Activated CD8-positive, alpha-beta memory T cell treated with anti-CD3 and anti-CD28 coated beads for 48 hours (primary cell): ENCODE measurements around the gene WWOX.

Source experiments
- DNase-seq, 3 experiments: peaks; one replicate each; pipeline ENCODE4 v3.0.0-alpha.2; 2020; ENCODE audit warnings: low read depth in 2 of 3, low spot score in 2 of 3

Gene WWOX

DNA sequence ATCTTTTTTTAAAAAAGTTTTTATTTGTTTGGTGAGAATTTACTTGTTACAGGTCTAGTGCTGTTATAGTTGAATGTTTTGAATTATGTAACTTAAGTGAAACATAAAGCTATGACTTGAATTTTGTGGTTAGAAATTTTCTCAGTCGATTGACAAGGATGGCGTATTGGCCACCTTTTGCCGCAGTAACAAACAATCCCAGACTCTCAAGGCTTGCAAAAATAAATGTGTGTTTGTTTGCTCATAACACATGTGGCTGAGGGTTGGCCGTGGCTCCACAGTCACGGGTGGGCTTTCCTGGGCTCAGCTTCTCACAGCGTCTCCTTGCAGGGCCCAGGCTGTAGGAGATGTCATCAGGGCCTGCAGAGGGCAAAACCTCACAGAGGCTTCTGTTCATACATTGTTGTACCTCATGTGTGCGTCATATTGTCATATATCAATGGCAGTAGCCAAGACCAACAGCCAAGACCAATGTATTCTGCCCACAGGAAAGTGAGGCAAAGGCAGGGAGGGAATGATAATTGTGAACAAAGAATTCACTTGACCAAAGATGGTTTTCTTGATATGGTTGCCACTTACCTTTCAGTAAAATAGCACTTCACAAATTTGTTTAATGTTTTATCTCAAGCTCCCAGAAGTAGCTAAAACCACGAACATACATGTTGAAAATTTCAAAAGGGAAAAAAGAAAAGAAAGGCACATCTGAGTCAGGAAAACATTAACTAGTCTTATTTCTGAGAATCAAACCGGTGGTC, 93.5 kb downstream of the WWOX start:
- no peak for DNase-seq

DNA sequence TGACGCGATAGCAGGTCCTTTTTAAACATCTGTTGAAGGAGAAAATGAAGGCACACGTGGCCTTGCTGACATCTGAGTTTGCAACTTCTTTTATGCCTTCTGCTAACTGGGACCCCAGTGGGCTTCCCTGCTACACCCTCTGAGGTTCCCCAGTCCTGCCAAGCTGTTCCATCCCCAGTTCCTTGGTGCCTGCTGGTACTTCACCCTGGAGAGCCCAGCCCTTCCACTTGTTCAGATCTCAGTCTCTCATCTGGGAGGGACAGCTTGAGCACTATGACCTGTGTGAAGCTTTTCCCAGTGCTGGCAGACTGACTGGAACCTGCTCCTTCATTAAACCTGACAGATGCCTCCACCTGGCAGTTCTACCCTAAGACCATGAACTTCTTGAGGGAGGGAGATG, 95.5 kb downstream of the WWOX start:
- DNase-seq = no peak

DNA sequence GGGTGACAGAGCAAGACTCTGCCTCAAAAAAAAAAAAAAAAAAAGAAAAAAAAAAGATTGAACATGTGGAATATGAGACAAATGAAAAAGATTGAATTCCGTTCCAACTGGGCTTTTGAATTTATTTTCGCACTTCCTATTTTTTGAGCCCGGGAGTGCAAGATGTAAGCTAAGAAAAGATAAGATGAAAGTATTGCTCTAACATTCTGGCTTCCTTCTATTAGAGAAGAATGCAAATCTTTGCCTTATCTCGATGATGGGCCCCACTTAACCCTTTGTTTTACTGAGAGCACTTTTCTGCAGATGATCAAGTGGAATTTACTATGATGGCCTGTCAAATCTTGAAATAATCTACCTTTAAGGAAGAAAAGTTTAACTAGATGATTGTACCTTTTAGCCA, 96.3 kb downstream of the WWOX start:
- DNase-seq = no peak

DNA sequence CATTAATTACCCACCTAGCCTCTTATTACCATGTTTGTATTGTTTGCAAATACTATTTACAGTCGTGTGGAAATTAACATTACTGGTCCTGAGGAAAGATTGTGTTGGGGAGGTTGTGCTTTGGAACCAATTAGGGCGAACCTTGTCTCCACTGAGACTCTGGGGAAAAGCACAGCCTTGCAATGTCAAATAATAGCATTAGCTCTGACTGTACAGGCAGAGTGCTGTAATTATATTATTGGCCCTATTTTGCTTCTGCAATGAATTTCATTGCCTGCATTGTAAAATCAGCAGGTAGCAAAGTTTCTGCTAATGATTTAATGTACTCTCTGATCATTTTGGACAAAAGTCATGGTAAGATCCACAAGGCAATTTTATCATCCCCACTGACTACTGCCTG, 97.0 kb downstream of the WWOX start:
- DNase-seq = no peak

DNA sequence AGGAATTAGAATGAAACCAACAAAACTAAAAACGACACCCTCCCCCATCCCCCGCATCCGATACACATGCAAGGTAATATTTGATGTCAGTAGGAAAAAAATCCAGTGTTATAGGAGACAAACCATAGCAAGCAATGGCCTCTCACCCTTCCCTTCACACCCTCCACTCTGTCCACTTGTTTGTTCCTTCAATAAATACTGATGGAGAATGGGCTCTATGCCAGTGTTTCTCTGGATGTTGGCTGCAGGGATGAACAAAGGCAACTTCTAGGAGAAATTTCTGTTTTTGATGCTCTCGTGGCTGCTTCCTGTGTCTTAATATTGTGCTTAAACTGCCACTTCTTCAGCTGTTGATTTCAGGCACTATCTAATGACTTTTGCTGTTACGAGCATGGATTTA, 98.8 kb downstream of the WWOX start:
- no peak for DNase-seq

DNA sequence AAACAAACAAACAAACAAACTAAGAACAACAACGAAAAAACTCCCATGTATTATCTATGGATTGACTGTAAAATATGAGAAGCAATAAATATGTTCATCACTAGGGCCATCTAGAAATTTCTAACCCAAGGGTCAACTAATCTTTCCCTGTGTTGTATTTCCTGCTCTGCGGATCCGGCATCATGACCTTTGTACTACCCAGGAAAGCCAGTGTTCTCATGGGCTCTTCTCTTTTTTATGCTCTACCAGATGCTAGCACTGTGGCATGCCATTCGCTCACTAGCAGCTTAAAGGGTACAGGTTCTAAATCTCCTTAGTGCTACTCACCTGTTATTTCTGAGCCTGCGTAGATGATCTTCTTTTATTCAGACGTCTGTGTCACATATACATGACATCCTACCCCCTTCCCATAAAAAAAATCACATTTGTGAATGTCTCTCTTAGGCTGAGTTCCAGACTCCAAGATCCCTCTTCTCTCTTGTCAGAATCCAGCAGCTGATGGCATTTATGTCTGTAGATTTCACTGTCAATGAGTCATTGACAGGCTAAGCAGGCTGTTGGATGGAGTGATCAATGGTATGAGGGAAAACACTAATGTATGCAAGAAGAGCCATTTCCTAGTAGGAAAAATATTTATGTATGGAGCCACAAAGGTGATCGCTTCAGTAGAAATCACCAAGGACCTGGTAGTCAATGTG, 100.0 kb downstream of the WWOX start:
- DNase-seq = no peak

DNA sequence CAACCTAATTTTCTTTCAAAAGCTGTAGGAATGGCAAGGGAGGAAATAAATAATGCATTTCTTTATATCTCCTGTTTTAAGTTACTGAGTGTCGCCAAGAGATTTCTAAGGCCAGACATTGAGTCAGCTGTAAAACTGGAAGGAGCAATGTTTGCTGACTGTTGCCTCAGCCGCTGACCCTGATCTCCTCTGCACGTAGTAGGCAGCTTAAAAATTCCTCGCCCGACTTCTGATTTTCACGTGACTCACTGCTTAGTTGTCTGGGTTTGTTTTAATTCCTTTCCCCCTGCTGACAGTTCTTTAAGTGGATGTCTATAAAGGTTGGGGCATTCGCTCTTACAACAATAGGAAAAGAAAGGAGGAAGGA, 100.6 kb downstream of the WWOX start:
- DNase-seq = no peak

DNA sequence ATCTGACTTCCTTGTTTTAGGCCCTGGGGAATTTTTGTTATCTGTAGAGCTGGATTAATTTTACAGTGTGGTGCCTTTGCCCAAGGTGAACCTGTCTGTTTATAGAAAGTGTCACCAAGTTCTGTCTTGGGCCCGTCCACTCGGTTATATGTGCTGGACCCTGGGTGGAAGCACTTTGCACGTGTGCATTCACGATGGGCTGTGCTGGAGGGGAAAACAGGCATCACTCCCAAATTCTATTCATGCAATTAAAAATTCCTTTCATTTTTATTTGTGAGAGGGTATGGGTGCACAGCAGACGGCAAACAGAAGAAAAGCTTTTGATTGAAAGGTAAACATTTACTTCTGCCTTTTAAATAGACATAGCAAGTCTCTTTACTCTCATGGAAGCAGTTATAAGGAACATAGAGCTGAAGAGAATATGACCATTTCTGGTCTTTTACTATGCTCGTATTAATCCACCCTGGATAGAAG, 101.2 kb downstream of the WWOX start:
- DNase-seq = no peak

DNA sequence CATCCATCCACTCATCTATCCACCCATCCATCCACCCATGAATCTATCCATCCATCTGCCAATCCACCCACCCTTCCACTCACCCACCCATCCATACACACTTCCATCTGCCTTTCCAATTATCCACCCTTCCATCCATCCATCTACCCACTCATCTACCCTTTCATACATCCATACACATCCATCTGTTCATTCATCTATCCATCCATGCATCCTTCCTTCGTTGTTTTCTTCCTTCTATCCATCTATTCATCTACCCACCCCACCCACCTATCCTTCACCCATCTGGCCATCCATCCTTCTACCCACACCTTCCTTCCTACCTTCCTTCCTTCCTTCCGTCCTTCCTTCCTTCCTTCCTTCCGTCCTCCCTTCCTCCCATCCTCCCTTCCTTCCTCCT, 106.1 kb downstream of the WWOX start:
- no peak for DNase-seq

DNA sequence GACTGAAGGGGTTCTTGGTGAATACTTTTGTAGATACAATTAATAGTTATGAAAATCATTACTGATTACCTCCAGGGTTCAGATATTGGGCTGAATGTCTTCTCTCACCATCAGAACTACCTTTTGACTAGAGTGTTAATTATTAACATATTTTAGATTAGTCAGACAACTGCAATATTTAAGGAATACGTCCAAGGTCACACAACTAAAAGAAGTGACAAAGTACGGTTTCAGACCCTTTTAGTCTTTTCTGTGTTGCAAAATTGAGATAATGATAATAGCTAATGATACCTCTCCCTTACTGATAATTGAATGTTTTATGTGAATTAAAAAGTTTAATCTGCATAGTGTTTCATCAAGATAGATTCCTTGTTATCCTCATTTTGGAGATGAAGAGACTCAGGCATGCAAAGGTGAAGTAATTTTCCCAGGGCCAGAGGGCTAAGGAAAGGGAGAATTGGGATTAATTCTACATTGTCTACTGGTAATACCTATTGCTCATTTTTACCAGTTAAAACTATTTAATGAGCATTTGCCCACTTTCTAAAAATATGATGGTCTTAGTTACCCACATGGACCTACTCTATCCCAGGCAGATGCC, 107.3 kb downstream of the WWOX start:
- no peak for DNase-seq

DNA sequence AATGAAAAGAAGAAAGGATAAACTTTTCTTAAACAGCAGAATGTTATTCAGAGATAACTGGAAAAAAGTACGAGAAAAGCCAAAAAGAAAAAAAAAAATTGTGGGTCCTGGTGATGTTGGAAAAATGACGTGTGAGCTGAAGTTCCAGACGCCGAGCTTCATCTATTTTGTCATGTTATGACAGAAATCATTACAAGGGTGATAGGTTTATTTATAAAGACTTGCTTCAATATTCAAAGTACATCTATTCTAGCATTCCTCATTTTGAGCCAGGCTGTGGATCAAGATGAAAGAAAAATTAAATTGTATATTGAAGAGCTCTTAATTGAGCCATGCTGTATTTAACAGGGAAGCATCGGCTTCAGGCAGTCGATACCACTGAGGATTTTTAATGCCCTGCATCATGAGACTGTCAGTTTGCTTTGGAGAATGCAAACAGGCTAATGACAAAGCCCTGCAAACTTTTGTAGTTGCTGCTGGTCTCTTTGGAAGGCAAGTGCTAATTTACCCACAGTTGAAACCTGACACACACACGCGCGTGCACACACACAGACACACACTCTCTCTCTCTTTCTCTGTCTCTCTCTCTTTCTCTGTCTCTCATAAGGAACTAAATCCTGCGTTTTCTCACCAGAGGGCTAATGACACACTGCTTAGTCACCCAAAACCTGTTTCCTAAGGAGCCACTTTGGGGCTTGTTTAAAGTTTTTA, 110.7 kb downstream of the WWOX start:
- no peak for DNase-seq

DNA sequence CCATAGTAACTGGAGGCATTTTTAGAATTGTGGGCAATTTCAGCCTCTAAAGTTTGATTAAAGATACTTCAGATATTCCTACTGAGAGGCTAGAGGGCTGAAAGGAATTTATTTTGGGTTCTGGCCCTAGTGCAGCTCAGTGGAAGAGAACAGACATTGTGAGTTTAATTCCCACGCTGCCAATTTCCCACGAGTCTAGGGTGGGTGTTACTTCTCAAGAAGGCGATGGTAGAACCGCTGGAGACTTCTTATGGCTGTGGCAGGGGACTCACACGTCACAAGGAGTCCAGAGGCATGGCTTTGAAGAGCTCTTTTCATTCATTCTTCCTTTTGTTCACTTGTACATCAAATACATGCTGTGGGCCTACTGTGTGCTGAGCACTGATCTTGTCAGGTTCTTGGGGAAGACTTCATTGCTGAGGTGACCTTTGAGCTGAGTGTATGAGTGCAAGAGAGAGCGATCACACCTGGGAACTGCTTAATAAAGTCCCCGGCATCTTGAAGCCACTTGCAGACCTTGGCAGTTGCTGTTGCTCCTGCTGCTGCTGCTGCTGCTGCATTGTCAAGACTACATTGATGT, 111.7 kb downstream of the WWOX start:
- no peak for DNase-seq

DNA sequence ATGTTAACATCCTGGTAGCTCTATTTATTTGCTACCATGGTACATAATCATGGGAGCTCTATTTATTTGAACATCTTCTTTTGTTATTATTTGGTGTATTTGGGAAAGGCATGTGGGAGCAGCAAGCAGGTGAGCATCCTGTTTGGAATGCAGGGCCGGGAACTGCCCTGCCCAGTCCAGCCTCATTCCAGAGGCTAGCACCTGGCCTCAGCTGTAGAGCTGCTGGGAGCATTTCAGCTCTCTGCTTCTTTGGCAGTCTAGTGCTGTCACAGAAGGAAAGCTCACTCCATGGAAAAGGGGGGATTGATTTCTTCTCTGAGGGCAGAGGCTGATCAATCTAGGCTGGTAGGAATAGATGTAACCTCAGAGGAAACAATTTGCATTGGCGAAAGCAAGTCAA, 112.5 kb downstream of the WWOX start:
- DNase-seq = no peak

DNA sequence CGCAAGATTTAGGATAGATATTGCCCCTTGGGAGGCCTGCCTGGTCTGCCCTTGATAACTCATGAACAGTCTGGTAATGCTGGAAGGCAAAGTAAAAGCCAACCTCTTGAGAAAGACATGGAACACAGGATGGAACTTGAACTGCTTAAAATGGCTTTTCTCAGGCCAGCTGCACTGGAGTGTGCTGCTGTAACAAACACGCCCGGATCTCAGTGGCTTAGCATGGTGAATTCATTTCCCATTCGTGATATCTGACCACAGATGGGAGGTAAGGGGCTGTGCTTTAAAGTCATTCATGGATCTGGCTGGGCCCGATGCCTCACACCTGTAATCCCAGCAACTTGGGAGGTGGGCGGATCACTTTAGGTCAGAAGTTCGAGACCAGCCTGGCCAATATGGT, 113.2 kb downstream of the WWOX start:
- DNase-seq = no peak

DNA sequence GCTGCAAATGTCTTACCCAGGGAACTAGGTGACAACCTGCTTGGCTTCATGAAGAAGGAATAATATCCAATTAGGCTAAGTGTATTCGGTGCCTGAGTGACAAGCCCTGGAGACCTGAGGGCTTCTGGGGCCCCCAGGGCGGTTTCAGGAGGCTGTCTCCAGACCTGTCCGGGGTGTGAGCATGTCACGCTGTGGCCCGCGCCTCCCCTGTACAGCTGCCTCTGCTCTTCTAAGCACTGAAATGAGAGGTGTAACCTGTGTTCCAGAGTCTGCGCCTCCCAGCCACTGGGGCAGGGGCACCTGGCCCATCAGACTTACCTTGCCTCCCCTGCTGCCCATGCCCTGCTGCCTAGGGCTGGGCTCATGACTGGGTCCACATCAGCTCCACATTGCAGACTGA, 114.3 kb downstream of the WWOX start:
- no peak for DNase-seq

DNA sequence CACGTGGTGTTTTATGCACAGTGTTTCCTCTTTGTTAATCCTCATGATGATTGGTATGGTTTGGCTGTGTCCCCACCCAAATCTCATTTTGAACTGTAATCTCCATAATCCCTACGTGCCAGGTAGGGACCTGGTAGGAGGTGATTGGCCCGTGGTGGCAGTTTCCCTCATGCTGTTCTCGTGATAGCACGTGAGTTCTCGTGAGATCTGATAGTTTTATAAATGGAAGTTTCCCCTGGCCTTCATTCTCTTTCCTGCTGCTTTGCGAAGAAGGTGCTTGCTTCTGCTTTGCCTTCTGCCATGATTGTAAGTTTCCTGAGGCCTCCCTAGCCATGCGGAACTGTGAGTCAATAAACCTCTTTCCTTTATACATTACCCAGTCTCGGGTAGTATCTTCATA, 115.8 kb downstream of the WWOX start:
- no peak for DNase-seq

DNA sequence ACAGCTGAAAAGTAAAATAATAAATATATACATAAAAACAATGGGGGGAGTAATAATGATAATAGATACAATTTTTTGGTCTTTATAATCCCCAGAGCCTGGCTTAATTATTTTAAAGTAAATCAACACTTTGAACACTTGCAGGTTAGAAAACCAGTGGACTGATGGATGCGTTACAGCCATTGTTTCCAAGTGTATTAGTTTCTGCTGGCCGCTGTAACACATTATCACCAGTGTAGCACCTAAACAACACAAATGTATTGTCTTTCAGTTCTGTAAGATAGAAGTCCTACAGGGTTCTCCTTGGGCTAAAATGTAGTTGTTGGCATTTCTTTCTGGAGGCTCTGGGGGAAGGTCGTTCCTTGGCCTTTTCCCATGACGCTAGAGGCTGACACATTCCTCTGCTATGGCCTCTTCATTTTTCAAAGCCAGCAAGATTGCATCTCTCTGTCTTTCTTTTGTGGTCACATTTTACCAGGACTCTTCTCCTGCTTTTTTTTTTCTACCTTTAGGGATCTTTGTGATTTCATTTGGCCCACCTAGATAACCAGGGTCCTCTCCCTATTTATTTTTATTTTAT, 116.8 kb downstream of the WWOX start:
- no peak for DNase-seq

DNA sequence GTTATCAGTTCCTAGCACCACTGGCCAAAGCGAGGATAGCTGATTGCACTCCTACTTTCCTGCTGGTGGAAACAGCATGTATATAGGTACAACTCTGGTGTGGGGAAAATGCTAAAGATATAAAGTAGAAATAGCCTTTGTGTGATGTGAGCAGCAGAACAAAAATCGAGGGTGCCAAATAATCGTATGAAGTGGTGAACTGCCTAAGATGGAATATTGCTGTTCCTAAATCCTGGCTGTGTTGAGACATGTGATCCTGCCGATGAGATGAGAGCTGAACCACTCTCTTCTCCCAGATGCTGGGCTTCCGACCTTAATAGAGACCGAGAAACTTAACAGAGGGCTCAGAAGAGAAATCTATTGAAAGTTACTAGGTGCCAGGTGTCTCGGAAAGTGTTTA, 117.8 kb downstream of the WWOX start:
- no peak for DNase-seq

DNA sequence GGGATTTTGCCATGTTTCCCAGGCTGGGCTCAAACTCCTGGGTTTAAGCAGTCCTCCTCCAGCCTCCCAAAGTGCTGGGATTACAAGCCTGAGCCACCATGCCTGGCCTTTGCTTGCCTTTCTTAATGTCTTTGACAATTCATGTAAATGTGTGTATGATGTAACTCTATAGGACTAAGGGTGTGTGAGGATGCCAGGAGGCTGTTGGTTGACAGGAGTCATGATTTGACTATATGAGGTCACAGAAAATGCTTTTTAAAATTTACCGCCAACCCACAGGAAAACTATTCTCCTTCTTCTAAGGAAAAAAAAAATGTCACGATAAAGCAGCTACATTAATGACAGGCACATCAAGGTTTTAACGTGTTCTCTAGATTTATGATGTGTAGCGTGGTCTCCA, 118.8 kb downstream of the WWOX start:
- no peak for DNase-seq

DNA sequence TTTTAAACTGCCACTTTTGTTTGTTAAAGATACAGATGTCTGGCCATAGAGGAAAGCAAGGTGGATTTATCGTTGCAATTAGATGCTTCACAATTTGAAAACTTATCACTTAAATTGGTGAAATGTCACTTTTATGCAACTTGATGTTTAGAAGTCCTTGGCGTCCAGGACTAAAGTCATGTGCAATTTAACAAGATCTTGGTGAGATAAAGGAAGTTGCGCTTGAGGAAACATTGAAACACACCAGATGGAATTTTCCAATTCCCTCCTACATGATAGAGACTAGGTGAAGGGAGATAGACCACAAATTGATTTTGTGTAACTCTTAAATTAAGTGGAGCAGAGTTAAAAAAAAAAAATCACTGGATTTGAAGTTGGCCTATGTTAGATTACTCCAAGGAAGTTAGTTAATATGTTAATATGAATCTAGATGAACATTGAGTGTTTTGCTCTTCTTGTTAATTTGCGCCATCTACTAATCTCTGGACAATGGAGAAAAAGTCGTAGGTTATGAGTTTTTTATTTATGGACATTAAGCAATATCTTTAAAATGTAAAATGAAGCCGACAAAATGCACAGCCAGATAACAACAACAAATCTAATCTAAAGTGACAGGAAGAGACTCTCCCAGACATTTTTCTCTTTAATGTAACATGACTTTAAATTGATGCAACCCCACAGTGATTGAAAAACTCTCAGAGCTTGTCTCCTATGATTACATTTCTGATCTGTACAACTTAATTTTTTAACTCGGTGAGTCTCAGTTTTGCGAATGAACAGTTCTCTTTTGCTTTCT, 119.6 kb downstream of the WWOX start:
- no peak for DNase-seq
